Gastroesophageal sphincter (tissue), 4 donors: Measurements from ENCODE around the gene AASS. TPM values are rescaled to one million over a fixed set of nuclear protein-coding genes. Genes with fewer than 3 reads are reported as not detected.

Source experiments
- ATAC-seq: fragments of 150-250 bp; one replicate; pipeline ENCODE4 v1.9.1; 2016; ENCODE audit warnings: mild to moderate bottlenecking, moderate library complexity
- H3K27ac ChIP-seq, 4 donors: fragments of 200-600 bp; sonication (generic) in 3 of 4; 1 replicate in 3 of 4; 2 replicates in 1 of 4; pipeline ENCODE4 v1.5.1; 2016 to 2019
- H3K27me3 ChIP-seq: fragments of 200-600 bp; sonication (generic); one replicate; pipeline ENCODE4 v1.5.1; 2019
- H3K36me3 ChIP-seq, 2 donors: fragments of 200-600 bp; sonication (generic); one replicate each; pipeline ENCODE4 v1.5.1; 2019; ENCODE audit warnings: control low read depth in 1 of 2
- H3K4me1 ChIP-seq, 3 donors: fragments of 200-600 bp; sonication (generic); 1 replicate in 2 of 3; 2 replicates in 1 of 3; pipeline ENCODE4 v1.5.1; 2016 to 2019; ENCODE audit warnings: control low read depth in 2 of 3
- H3K4me3 ChIP-seq, 2 donors: fragments of 200-600 bp; sonication (generic); one replicate each; pipeline ENCODE4 v1.5.1; 2019; ENCODE audit warnings: mild to moderate bottlenecking in 1 of 2, moderate library complexity in 1 of 2
- H3K9me3 ChIP-seq, 3 donors: fragments of 200-600 bp; sonication (generic); one replicate each; pipeline ENCODE4 v1.5.1; 2017 to 2019; ENCODE audit warnings: control low read depth in 2 of 3
- CTCF ChIP-seq, 4 experiments: fragments of 200-600 bp in 2 of 4; fragments of 450-650 bp in 2 of 4; sonication (generic) in 1 of 4; IDR thresholded peaks; one replicate each; pipeline ENCODE4 v1.5.1; 2017 to 2019; ENCODE audit warnings: antibody characterized with exemption in 4 of 4, mild to moderate bottlenecking in 2 of 4, moderate library complexity in 2 of 4
- EP300 ChIP-seq: sonication (generic); formaldehyde crosslinking; IDR thresholded peaks from one replicate; pipeline ENCODE4 v1.6.1; 2017; ENCODE audit warnings: antibody characterized with exemption, mild to moderate bottlenecking
- POLR2A ChIP-seq, 2 donors: fragments of 450-650 bp; IDR thresholded peaks; one replicate each; pipeline ENCODE4 v1.6.1; 2017; ENCODE audit warnings: antibody characterized with exemption in 2 of 2, mild to moderate bottlenecking in 2 of 2, moderate library complexity in 1 of 2
- POLR2AphosphoS5 ChIP-seq: sonication (generic); formaldehyde crosslinking; IDR thresholded peaks from one replicate; pipeline ENCODE4 v1.6.1; 2017; ENCODE audit warnings: antibody characterized with exemption
- WGBS, 2 donors: methylation state at CpG; one replicate each; pipeline ENCODE4 v1.1.5; 2018; ENCODE audit warnings: low coverage in 1 of 2; 5-methylcytosine and 5-hydroxymethylcytosine counted together
- total RNA-seq, 4 donors: library from RNA; depleted of rRNA; stranded (reverse); fragments of >200 nt; gene quantifications; one replicate each; pipeline ENCODE4 v1.1.0, GENCODE V29; 2016

The AASS gene
- total RNA-seq, 4 donors from 2014 or later: 20.0 to 108 (median 55.0) TPM

- Histone ChIP-seq H3K36me3 (peaks cover 0 to 93% of the 10 kb centered on the region in 2 donors), H3K4me1 (no peaks in the 10 kb centered on the region), H3K27me3 (no peaks in the 10 kb centered on the region), H3K27ac (no peak overlapping the region), H3K9me3 (no peaks in the 10 kb centered on the region), H3K4me3 (no peak overlapping the region)
- ATAC-seq: no peak
- TF ChIP-seq EP300 (no peak), POLR2AphosphoS5 (no peak)
These were observed 61.9 kb downstream of the AASS start for GRCh38 chr7:122082160-122082559.

- Histone ChIP-seq H3K9me3 (no peaks in the 10 kb centered on the region), H3K36me3 (peaks cover 0 to 52% of the 10 kb centered on the region in 2 donors), H3K4me3 (no peak overlapping the region), H3K4me1 (no peaks in the 10 kb centered on the region), H3K27me3 (no peaks in the 10 kb centered on the region), H3K27ac (no peak overlapping the region)
- TF ChIP-seq CTCF (IDR thresholded peaks at IDR 0.05): no peak
- no peak for TF ChIP-seq POLR2A (IDR thresholded peaks at IDR 0.05)
- no peak for TF ChIP-seq EP300
- no peak for TF ChIP-seq POLR2AphosphoS5
- no peak for ATAC-seq
- 80 to 81% methylated on average over 3 of the region's 3 CpGs for WGBS, 2 donors
These were observed 70.4 kb downstream of the AASS start for GRCh38 chr7:122073635-122074034.

- TF ChIP-seq EP300: no peak
- no peak for TF ChIP-seq POLR2AphosphoS5
- TF ChIP-seq POLR2A (IDR thresholded peaks at IDR 0.05): no peak
- no peak for TF ChIP-seq CTCF (IDR thresholded peaks at IDR 0.05)
- Histone ChIP-seq H3K4me1 (no peaks in the 10 kb centered on the region), H3K9me3 (no peaks in the 10 kb centered on the region), H3K27ac (no peak overlapping the region), H3K27me3 (no peaks in the 10 kb centered on the region), H3K36me3 (peaks cover 0 to 47% of the 10 kb centered on the region in 2 donors), H3K4me3 (no peak overlapping the region)
- 80 to 81% methylated on average over 6 of the region's 6 CpGs for WGBS, 2 donors
- ATAC-seq: no peak
These were observed 71.0 kb downstream of the AASS start for GRCh38 chr7:122072924-122073599.

GRCh38 chr7:122072272-122072671 lies 71.8 kb downstream of the AASS start:
- Histone ChIP-seq H3K36me3 (peaks cover 0 to 39% of the 10 kb centered on the region in 2 donors), H3K4me3 (no peak overlapping the region), H3K27ac (no peak overlapping the region), H3K27me3 (no peaks in the 10 kb centered on the region), H3K9me3 (no peaks in the 10 kb centered on the region), H3K4me1 (no peaks in the 10 kb centered on the region)
- TF ChIP-seq POLR2A (IDR thresholded peaks at IDR 0.05) (no peak), POLR2AphosphoS5 (no peak), CTCF (IDR thresholded peaks at IDR 0.05) (no peak), EP300 (no peak)
- ATAC-seq: no peak
- 92 to 100% methylated on average over 2 of the region's 2 CpGs for WGBS, 2 donors

GRCh38 chr7:122070834-122071233 lies 73.2 kb downstream of the AASS start:
- ATAC-seq: no peak
- no peak overlapping the region for H3K4me3 ChIP-seq

More at GRCh38 chr7:122070834-122071233, 73.2 kb downstream of the AASS start:
- Histone ChIP-seq H3K27me3 (no peaks in the 10 kb centered on the region), H3K36me3 (peaks cover 0 to 24% of the 10 kb centered on the region in 2 donors), H3K9me3 (no peaks in the 10 kb centered on the region), H3K27ac (no peak overlapping the region), H3K4me1 (no peaks in the 10 kb centered on the region)
- no peak for TF ChIP-seq EP300
- no peak for TF ChIP-seq POLR2AphosphoS5
- TF ChIP-seq CTCF (IDR thresholded peaks at IDR 0.05): no peak
- no peak for TF ChIP-seq POLR2A (IDR thresholded peaks at IDR 0.05)
- 93 to 96% methylated on average over 2 to 3 of the region's 3 CpGs for WGBS, 2 donors
